Stimulated activated CD8-positive, alpha-beta memory T cell treated with anti-CD3 and anti-CD28 coated beads, Interleukin-15, amount 100 ng/mL, for 4 hours (primary cell): Measurements from ENCODE around the gene IFT43.
"Not testable (repeated sequence)": the region's sequence is repeated elsewhere in the genome, so short reads cannot be mapped to it uniquely, and the experiment has no call there.

Source experiments
- DNase-seq, 2 donors: peaks; one replicate each; pipeline ENCODE4 v3.0.0-alpha.2; 2020; ENCODE audit warnings: low read depth in 2 of 2

Gene IFT43

GRCh38 chr14:75980856-75981255 lies 4.7 kb upstream of the IFT43 start:
- DNase-seq = no peak

- peak; percentile 17 to 34 for DNase-seq
Measured at GRCh38 chr14:75981426-75982265, 3.9 kb upstream of the IFT43 start, which contains the start of gene TGFB3. Gene TGFB3 (minus strand): TSS chr14:75981995. CDS start chr14:75980893, 1,102 bp downstream.

GRCh38 chr14:75982266-75983018 lies 3.1 kb upstream of the IFT43 start:
- DNase-seq = peak; percentile 52 to 60

GRCh38 chr14:75983019-75983358 lies 2.6 kb upstream of the IFT43 start:
- DNase-seq = no peak

GRCh38 chr14:75984674-75985073 lies 889 bp upstream of the IFT43 start:
- DNase-seq = no peak

- no peak for DNase-seq
Measured at GRCh38 chr14:75986439-75986765, 839 bp downstream of the IFT43 start.

- DNase-seq = no peak
Measured at GRCh38 chr14:75987201-75987970, 1.8 kb downstream of the IFT43 start.

GRCh38 chr14:75989134-75989533 lies 3.6 kb downstream of the IFT43 start:
- DNase-seq = no peak

GRCh38 chr14:75990297-75990696 lies 4.7 kb downstream of the IFT43 start:
- DNase-seq = no peak

GRCh38 chr14:75991753-75992152 lies 6.2 kb downstream of the IFT43 start:
- no peak for DNase-seq

- no peak for DNase-seq
Measured at GRCh38 chr14:75993567-75994041, 8.0 kb downstream of the IFT43 start.

GRCh38 chr14:75995372-75996041 lies 9.9 kb downstream of the IFT43 start:
- no peak for DNase-seq

- DNase-seq = no peak
Measured at GRCh38 chr14:75996488-75996887, 10.9 kb downstream of the IFT43 start.

GRCh38 chr14:75999511-76000190 lies 14.1 kb downstream of the IFT43 start:
- DNase-seq = no peak

- no peak for DNase-seq
Measured at GRCh38 chr14:76002383-76002782, 16.8 kb downstream of the IFT43 start.

GRCh38 chr14:76006253-76006652 lies 20.7 kb downstream of the IFT43 start:
- no peak for DNase-seq

GRCh38 chr14:76007379-76007778 lies 21.8 kb downstream of the IFT43 start:
- no peak for DNase-seq

- DNase-seq = no peak
Measured at GRCh38 chr14:76007852-76008251, 22.3 kb downstream of the IFT43 start.

- DNase-seq = not testable (repeated sequence)
Measured at GRCh38 chr14:76009627-76010026, 24.1 kb downstream of the IFT43 start.

GRCh38 chr14:76011930-76012329 lies 26.4 kb downstream of the IFT43 start:
- no peak for DNase-seq

GRCh38 chr14:76012354-76012753 lies 26.8 kb downstream of the IFT43 start:
- no peak for DNase-seq
